ENCODE measurements around the gene FGFR3. TPM values are rescaled to one million over a fixed set of nuclear protein-coding genes. Genes with fewer than 3 reads are reported as not detected.
"Not testable (repeated sequence)": the region's sequence is repeated elsewhere in the genome, so short reads cannot be mapped to it uniquely, and the experiment has no call there.

The FGFR3 gene
- total RNA-seq, 1 experiment from 2014 or later, result 1.9 TPM

- no peak for DNase-seq (ENCODE audit: low read depth)
Observed at GRCh38 chr4:1815997-1816860, 23.1 kb downstream of the FGFR3 start.

GRCh38 chr4:1819284-1819683, 26.2 kb downstream of the FGFR3 start:
- no peak for DNase-seq (ENCODE audit: low read depth)

GRCh38 chr4:1819816-1820215, 26.7 kb downstream of the FGFR3 start:
- no peak for DNase-seq (ENCODE audit: low read depth)

GRCh38 chr4:1821679-1822567, 28.8 kb downstream of the FGFR3 start:
- no peak for DNase-seq (ENCODE audit: low read depth)

GRCh38 chr4:1822568-1823544, 29.8 kb downstream of the FGFR3 start:
- no peak for DNase-seq (ENCODE audit: low read depth)

- no peak for DNase-seq (ENCODE audit: low read depth)
Observed at GRCh38 chr4:1823545-1823932, 30.4 kb downstream of the FGFR3 start.

GRCh38 chr4:1824746-1825145, 31.7 kb downstream of the FGFR3 start:
- no peak for DNase-seq (ENCODE audit: low read depth)

- DNase-seq (ENCODE audit: low read depth), result no peak
Observed at GRCh38 chr4:1825326-1825725, 32.2 kb downstream of the FGFR3 start.

- DNase-seq (ENCODE audit: low read depth), result no peak
Observed at GRCh38 chr4:1826531-1827350, 33.6 kb downstream of the FGFR3 start.

GRCh38 chr4:1830234-1830633, 37.1 kb downstream of the FGFR3 start:
- DNase-seq (ENCODE audit: low read depth), result no peak

GRCh38 chr4:1830642-1831228, 37.6 kb downstream of the FGFR3 start:
- DNase-seq (ENCODE audit: low read depth), result no peak

GRCh38 chr4:1831331-1831730, 38.2 kb downstream of the FGFR3 start:
- no peak for DNase-seq (ENCODE audit: low read depth)

GRCh38 chr4:1832690-1833089, 39.6 kb downstream of the FGFR3 start:
- DNase-seq (ENCODE audit: low read depth), result no peak

- no peak for DNase-seq (ENCODE audit: low read depth)
Observed at GRCh38 chr4:1833307-1834046, 40.4 kb downstream of the FGFR3 start.

- no peak for DNase-seq (ENCODE audit: low read depth)
Observed at GRCh38 chr4:1834047-1834775, 41.1 kb downstream of the FGFR3 start.

GRCh38 chr4:1835836-1836235, 42.7 kb downstream of the FGFR3 start:
- not testable (repeated sequence) for DNase-seq (ENCODE audit: low read depth)

- no peak for DNase-seq (ENCODE audit: low read depth)
Observed at GRCh38 chr4:1836650-1837049, 43.6 kb downstream of the FGFR3 start.

GRCh38 chr4:1837069-1837468, 44.0 kb downstream of the FGFR3 start:
- no peak for DNase-seq (ENCODE audit: low read depth)

- no peak for DNase-seq (ENCODE audit: low read depth)
Observed at GRCh38 chr4:1839282-1839681, 46.2 kb downstream of the FGFR3 start.
